Fibroblast of skin of back (primary cell): ENCODE data around the gene CDX2.

Source experiments
- DNase-seq: peaks from one replicate; pipeline ENCODE4 v3.0.0-alpha.2; 2013

The CDX2 gene

GRCh38 chr13:27915301-27916207 lies 53.6 kb downstream of the CDX2 start:
- no peak for DNase-seq

GRCh38 chr13:27913160-27913559 lies 56.0 kb downstream of the CDX2 start:
- no peak for DNase-seq

- no peak for DNase-seq
These were observed 57.6 kb downstream of the CDX2 start for GRCh38 chr13:27911521-27911920.
